Mesothelial cell of epicardium (in vitro differentiated cells): ENCODE measurements around the gene BOK. TPM values are rescaled to one million over a fixed set of nuclear protein-coding genes. Genes with fewer than 3 reads are reported as not detected.

ENCODE experiments used
- DNase-seq, 2 experiments: peaks; one replicate each; pipeline ENCODE4 v3.0.0; 2021; ENCODE audit warnings: low spot score in 2 of 2; ENCODE audit not compliant: unreplicated experiment in 2 of 2
- H3K27ac Mint-ChIP-seq: 2 replicates; pipeline ENCODE4 v1.8.0; 2021; ENCODE audit warnings: mixed read lengths
- H3K27me3 Mint-ChIP-seq: 2 replicates; pipeline ENCODE4 v1.8.0; 2021; ENCODE audit warnings: low read depth, mixed read lengths
- H3K36me3 Mint-ChIP-seq: 2 replicates; pipeline ENCODE4 v1.8.0; 2021; ENCODE audit warnings: mixed read lengths
- H3K4me1 Mint-ChIP-seq: 2 replicates; pipeline ENCODE4 v1.8.0; 2021; ENCODE audit warnings: mixed read lengths
- H3K4me3 Mint-ChIP-seq: 2 replicates; pipeline ENCODE4 v1.8.0; 2021; ENCODE audit warnings: mild to moderate bottlenecking, moderate library complexity, mixed read lengths
- H3K9me3 Mint-ChIP-seq: 2 replicates; pipeline ENCODE4 v1.8.0; 2021; ENCODE audit warnings: mixed read lengths
- CTCF ChIP-seq: fragments of 200-600 bp; sonication (generic); IDR thresholded peaks from one replicate; pipeline ENCODE4 v1.5.0; 2021; ENCODE audit warnings: antibody characterized with exemption; ENCODE audit not compliant: unreplicated experiment
- total RNA-seq: library from RNA; stranded (reverse); gene quantifications from 3 replicates; pipeline ENCODE4 v1.2.1, GENCODE V29; 2021

BOK gene
- total RNA-seq, 1 donor from 2014 or later: 36.0 TPM

DNA sequence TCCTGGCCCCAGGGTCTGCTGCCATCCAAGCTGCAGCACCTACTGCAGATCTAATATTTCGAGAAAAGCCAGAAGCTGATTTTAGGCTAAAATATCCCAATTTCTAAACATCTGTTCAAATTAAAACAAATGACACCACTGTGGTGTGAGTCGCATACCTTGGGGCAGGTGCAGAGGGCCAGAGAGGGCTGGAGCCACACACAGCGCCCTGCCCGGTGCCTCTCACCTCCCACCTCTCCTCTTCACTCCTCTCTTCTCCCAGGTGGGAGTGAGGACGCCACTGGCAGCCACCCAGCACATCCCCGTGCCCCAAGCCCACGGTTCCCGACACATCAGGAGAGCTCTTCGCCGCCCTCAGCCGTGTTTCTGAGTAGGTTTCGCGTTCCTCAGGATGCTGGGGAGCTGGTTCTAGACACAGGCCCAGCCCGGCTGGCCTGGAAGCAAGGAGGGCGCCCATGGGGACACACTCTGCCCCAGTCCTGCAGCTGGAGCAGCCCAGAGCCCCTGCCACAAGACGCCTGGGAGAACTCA is 57.0 kb downstream of the BOK start:
- no peak for DNase-seq
- no peak overlapping the region for H3K4me3 Mint-ChIP-seq
- H3K27me3 Mint-ChIP-seq: no peaks in the 10 kb centered on the region
- peaks cover under 1% of the 10 kb centered on the region for H3K9me3 Mint-ChIP-seq
- H3K27ac Mint-ChIP-seq: no peak overlapping the region
- H3K4me1 Mint-ChIP-seq: peaks cover 11% of the 10 kb centered on the region
- H3K36me3 Mint-ChIP-seq: peaks cover 10% of the 10 kb centered on the region
- no peak for TF ChIP-seq CTCF

DNA sequence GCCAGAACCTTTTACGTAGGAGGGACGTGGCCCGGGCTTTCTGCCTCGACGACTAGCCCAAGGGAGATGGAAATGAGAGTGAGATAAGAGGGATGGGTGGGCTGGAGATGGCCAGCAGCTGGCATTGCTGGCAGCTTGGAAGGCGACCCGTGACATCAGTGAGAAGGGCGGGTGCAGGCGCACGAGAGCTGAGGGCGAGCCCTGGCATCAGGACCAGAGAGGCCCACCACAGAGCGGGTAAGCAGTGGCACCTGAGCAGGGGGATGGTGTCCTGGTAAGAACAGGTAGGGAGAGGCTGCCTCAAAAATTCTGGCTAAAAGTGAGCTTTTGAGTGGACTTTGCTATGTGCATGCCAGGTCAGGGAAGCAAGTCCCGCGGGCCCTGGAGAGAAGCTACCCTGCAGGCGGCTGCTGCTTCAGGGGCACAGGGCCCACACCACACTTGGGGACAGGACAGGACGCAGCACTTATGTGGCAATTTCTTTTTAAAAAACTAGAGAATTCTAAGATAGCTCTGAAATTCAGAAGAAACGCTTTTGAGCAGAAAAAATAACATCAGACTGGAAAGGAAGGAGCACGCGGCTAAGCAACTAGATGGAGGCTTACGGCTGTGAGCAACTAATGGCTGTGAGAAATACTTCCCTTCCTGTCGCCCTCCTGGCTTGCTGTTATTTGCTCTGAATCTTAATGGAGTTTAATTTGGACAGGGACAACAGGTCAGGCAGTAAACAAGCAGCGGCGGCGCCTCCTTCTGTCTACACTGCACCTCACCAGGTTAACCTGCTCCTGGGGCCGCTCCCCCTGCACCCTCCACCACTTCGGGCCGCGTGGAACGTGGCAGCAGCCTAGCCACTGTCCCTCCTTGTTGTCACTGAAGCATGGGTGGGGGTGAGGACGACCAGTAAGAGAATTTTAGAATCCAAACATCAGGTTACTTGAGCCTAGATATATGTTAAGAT is 57.9 kb downstream of the BOK start:
- no peak for DNase-seq
- H3K4me3 Mint-ChIP-seq: no peak overlapping the region
- peaks cover 15% of the 10 kb centered on the region for H3K36me3 Mint-ChIP-seq
- no peak overlapping the region for H3K27ac Mint-ChIP-seq
- peaks cover 6% of the 10 kb centered on the region for H3K9me3 Mint-ChIP-seq
- H3K4me1 Mint-ChIP-seq: peaks cover 10% of the 10 kb centered on the region
- TF ChIP-seq CTCF: no peak
- no peaks in the 10 kb centered on the region for H3K27me3 Mint-ChIP-seq

DNA sequence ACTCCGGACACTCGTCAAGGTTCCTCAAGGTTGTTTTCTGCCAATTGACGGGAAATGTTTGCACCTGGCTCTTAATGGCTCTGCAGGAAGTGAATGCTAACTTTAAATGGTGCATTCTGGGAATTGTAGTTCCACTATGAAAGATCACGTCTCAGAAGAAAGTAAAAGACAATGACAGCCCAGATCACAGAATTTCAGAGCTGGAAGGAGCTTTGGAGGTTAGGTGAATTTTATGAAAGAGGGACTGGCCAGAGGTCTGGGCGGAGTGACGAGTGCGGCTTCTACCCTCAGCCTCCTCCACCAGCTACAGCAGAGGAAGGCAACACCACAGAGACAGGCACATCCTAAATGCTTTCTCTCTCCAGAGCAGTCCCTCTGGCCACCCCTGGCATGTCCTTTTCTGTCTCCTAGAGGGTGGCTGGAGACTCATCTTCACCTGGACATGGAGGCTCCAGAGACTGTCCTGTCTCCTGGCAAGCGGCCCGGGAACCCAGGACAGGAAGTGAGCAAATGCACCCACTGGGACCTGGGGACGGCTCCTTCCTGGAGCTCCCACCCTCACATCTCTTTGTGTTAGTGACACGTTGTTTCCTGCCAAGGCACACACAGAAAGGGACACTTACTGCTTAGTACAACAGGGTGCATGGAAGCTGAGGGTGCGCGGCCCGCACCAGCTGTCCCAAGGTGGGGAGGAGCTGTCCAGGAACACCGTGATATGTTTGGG is 59.0 kb downstream of the BOK start:
- Mint-ChIP-seq H3K4me1 (peaks cover 10% of the 10 kb centered on the region), H3K4me3 (peak overlapping the region; percentile 30), H3K36me3 (peaks cover 19% of the 10 kb centered on the region), H3K27me3 (no peaks in the 10 kb centered on the region), H3K27ac (peak overlapping the region; percentile 28), H3K9me3 (peaks cover 9% of the 10 kb centered on the region)
- TF ChIP-seq CTCF: no peak
- DNase-seq: no peak

GRCh38 chr2:241618296-241618805 is 59.8 kb downstream of the BOK start:
- H3K27ac Mint-ChIP-seq: no peak overlapping the region
- H3K9me3 Mint-ChIP-seq: peaks cover 9% of the 10 kb centered on the region
- peaks cover 10% of the 10 kb centered on the region for H3K4me1 Mint-ChIP-seq
- no peak overlapping the region for H3K4me3 Mint-ChIP-seq
- H3K36me3 Mint-ChIP-seq: peaks cover 19% of the 10 kb centered on the region
- H3K27me3 Mint-ChIP-seq: no peaks in the 10 kb centered on the region
- no peak for DNase-seq
- no peak for TF ChIP-seq CTCF

GRCh38 chr2:241618829-241619228 is 60.3 kb downstream of the BOK start:
- DNase-seq: no peak
- Mint-ChIP-seq H3K27ac (no peak overlapping the region), H3K36me3 (peaks cover 19% of the 10 kb centered on the region), H3K27me3 (no peaks in the 10 kb centered on the region), H3K9me3 (peaks cover 9% of the 10 kb centered on the region), H3K4me1 (peaks cover 10% of the 10 kb centered on the region), H3K4me3 (no peak overlapping the region)
- no peak for TF ChIP-seq CTCF
